IPS DF 6.9 (cell line): ENCODE measurements around the gene BLM.
A peak's percentile ranks its signal among the peaks of the same experiment; 100 is the strongest.
"Not testable (repeated sequence)": the region's sequence is repeated elsewhere in the genome, so short reads cannot be mapped to it uniquely, and the experiment has no call there.

ENCODE experiments used
- DNase-seq: peaks from one replicate; pipeline ENCODE4 v3.0.0-alpha.2; 2013; ENCODE audit warnings: low read depth, low spot score
- H3K27ac ChIP-seq: one replicate; pipeline ENCODE4 v1.5.1; 2013; ENCODE audit warnings: low read length, control low read depth
- H3K27me3 ChIP-seq: 2 replicates; pipeline ENCODE4 v1.6.1; 2013; ENCODE audit warnings: mild to moderate bottlenecking, low read length; ENCODE audit not compliant: control insufficient read depth, insufficient read depth
- H3K36me3 ChIP-seq: 2 replicates; pipeline ENCODE4 v1.6.1; 2013; ENCODE audit warnings: low read length; ENCODE audit not compliant: control insufficient read depth, insufficient read depth
- H3K4me1 ChIP-seq: 2 replicates; pipeline ENCODE4 v1.6.1; 2013; ENCODE audit warnings: low read length; ENCODE audit not compliant: control insufficient read depth, insufficient read depth
- H3K4me3 ChIP-seq: 2 replicates; pipeline ENCODE4 v1.5.1; 2013; ENCODE audit warnings: mild to moderate bottlenecking, low read length
- H3K9me3 ChIP-seq: 2 replicates; pipeline ENCODE4 v1.6.1; 2013; ENCODE audit warnings: low read length, inconsistent platforms; ENCODE audit not compliant: control insufficient read depth, insufficient read depth
- WGBS: extraction: QIAGEN DNeasy Blood & Tissue Kit; methylation state at CpG from one replicate; pipeline ENCODE4 v1.1.7; 2013; ENCODE audit warnings: mixed read lengths, missing lambda C conversion rate; ENCODE audit not compliant: insufficient read length, insufficient coverage; 5-methylcytosine and 5-hydroxymethylcytosine counted together

Gene BLM

GRCh38 chr15:90716976-90717821, at the start of gene BLM:
Gene BLM, plus strand, starts transcription at chr15:90717346. Its CDS starts 30,047 bp downstream, at chr15:90747393.
- no peaks in the 10 kb centered on the region for H3K9me3 ChIP-seq
- no CpG with 5 or more reads among the region's 65 CpGs for WGBS
- H3K27ac ChIP-seq = no peak within 1 kb of the TSS
- peak within 1 kb of the TSS; percentile 96 for H3K4me3 ChIP-seq
- no peaks in the 10 kb centered on the region for H3K4me1 ChIP-seq
- peak; percentile 92 for DNase-seq
- H3K36me3 ChIP-seq = no peaks in the 10 kb centered on the region
- no peaks in the 10 kb centered on the region for H3K27me3 ChIP-seq

DNA sequence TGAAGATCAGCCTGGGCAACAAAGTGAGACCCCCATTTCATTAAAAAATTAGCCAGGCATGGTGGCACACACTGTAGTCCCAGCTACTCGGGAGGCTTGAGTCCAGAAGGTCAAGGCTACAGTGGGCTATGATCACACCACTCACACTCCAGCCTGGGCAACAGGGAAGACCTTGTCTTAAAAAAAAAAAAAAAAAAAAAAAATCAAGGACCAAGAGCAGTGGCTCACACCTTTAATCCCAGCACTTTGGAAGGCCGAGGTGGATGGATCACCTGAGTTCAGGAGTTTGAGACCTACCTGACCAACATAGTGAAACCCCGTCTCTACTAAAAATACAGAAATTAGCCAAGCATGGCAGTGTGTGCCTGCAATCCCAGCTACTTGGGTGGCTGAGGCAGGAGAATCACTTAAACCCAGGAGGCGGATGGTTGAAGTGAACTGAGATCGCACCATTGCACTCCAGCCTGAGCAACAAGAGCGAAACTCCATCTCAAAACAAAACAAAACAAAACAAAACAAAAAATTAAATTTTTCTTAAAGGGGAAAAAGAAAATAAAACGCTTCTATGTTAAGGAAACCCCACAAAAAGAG, 49.3 kb upstream of the BLM start:
- H3K27me3 ChIP-seq = not testable (repeated sequence)

GRCh38 chr15:90670631-90671030, 46.5 kb upstream of the BLM start:
- not testable (repeated sequence) for H3K27ac ChIP-seq, H3K36me3 ChIP-seq, DNase-seq, H3K4me1 ChIP-seq, H3K9me3 ChIP-seq, H3K27me3 ChIP-seq, H3K4me3 ChIP-seq
- WGBS = no CpG with 5 or more reads among the region's 8 CpGs

More for the DNA sequence above, 49.3 kb upstream of the BLM start:
- WGBS = no CpG with 5 or more reads among the region's 7 CpGs
- H3K36me3 ChIP-seq, H3K4me1 ChIP-seq, DNase-seq, H3K9me3 ChIP-seq, H3K27ac ChIP-seq, H3K4me3 ChIP-seq: not testable (repeated sequence)

DNA sequence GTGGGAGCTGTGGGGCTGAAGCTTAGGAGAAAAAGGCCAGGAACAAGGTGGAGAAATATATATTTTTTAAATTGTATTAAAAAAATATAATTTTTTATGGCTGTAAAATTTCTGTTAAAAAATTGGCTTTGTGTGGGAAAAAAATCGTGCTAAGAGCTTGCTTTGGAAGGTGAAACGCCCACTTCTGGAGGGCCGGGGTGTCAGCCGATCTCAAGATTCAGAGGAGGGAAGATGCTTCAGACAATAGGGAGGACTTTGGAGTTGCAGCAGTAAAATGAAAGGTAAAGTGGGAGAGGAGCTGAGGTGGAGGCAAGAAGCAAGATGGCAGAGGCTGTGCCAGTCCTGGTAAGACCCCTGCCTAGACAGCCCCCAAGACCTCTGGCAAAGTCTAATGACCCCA, 45.9 kb upstream of the BLM start:
- no peaks in the 10 kb centered on the region for H3K9me3 ChIP-seq
- DNase-seq = no peak
- 100% methylated on average over 1 of the region's 4 CpGs for WGBS
- no peaks in the 10 kb centered on the region for H3K36me3 ChIP-seq
- no peaks in the 10 kb centered on the region for H3K27me3 ChIP-seq
- H3K4me3 ChIP-seq = no peak overlapping the region
- H3K4me1 ChIP-seq = no peaks in the 10 kb centered on the region
- H3K27ac ChIP-seq = no peak overlapping the region

- H3K4me3 ChIP-seq, H3K9me3 ChIP-seq, H3K36me3 ChIP-seq, H3K27me3 ChIP-seq, H3K4me1 ChIP-seq, DNase-seq, H3K27ac ChIP-seq: not testable (repeated sequence)
- WGBS = no CpG with 5 or more reads among the region's 10 CpGs
Observed at GRCh38 chr15:90673357-90673756, 43.8 kb upstream of the BLM start.

DNA sequence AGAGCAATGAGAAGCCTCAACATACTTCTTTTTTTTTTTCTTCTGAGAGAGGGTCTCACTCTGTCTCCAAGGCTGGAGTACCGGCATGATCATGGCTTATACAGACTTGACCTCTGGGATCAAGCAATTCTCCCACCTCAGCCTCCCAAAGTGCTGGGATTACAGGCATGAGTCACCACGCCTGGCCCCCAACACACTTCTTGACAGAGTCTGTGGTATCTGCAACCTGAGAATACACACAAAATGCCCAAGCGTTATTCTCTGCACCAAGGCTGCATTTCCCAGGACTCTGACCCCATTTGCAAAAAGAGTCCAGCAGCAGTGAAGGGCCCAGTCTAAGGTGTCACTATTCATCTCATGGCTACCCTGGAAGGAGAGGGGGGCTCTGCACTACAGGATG, 42.7 kb upstream of the BLM start:
- H3K27ac ChIP-seq = no peak overlapping the region
- DNase-seq = no peak
- no peaks in the 10 kb centered on the region for H3K9me3 ChIP-seq
- no CpG with 5 or more reads among the region's 3 CpGs for WGBS
- H3K27me3 ChIP-seq = no peaks in the 10 kb centered on the region
- no peaks in the 10 kb centered on the region for H3K36me3 ChIP-seq
- no peak overlapping the region for H3K4me3 ChIP-seq
- H3K4me1 ChIP-seq = no peaks in the 10 kb centered on the region

DNA sequence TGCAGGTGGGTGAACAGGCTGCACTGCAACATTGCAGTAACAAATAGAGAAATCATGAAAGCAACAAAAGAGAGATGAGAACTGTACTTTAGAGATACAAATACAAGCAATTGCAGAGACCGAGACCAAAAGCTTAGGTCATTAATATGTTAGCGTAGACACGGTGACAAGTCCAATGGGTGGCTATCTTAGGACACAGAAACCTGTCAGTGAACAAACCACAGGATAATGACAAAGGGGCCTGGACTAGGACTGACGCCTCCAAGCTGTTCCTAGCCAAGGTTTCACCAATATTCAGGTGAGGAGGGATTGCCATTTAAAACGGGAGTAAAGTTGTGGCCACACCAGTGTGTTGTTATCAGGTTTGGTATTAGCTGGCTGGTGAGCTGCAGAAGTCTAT, 41.7 kb upstream of the BLM start:
- H3K4me1 ChIP-seq = no peaks in the 10 kb centered on the region
- H3K27ac ChIP-seq = no peak overlapping the region
- no CpG with 5 or more reads among the region's 5 CpGs for WGBS
- no peak overlapping the region for H3K4me3 ChIP-seq
- no peak for DNase-seq
- H3K9me3 ChIP-seq = no peaks in the 10 kb centered on the region
- no peaks in the 10 kb centered on the region for H3K36me3 ChIP-seq
- no peaks in the 10 kb centered on the region for H3K27me3 ChIP-seq

DNA sequence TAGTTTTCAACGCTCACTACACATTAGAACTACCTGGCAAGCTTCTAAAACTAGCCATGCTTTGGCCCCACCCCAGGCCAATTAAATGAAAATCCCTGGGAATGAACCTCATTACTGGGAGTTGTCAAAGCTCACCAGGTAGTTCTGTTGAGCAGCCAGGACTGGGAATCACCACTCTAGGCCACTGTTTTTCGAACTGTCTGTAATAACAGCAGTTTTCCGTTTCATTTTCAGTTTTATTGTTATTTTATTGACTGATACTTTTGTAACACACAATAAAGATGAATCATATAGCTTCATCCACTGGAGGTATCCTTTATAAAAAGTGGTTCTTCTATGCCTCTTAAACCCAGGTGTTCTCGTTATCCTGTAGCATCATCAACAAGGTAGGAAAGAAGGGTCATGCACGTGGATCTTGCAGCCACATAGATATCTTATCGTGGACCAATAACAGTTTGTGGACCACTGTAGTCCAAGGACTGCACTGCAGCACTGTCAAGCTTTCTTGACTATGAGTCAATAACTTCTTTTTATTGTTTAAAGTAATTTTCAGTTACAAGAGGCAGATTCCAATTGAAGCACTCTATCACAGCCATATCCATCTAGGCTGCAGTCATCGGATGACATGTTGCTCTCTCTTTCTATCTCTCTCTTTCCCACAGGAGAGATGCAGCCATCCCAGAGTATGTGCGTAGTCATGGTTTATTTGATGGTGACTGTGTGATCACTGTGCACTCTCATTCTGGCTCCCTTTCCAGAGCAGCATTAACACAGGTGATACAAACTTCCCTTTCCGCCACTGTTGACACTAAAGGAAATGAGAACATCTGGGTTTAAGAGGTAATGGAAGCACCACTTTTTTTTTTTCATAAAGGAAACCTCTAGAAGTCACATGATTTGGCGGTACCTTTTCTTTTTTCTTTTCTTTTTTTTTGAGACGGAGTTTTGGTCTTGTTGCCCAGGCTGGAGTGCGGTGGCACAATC, 39.0 kb upstream of the BLM start:
- Histone ChIP-seq H3K4me3 (no peak overlapping the region), H3K36me3 (no peaks in the 10 kb centered on the region), H3K9me3 (no peaks in the 10 kb centered on the region), H3K4me1 (no peaks in the 10 kb centered on the region), H3K27ac (no peak overlapping the region), H3K27me3 (no peaks in the 10 kb centered on the region)
- DNase-seq = no peak
- WGBS = no CpG with 5 or more reads among the region's 12 CpGs

GRCh38 chr15:90679959-90680358, 37.2 kb upstream of the BLM start:
- Histone ChIP-seq H3K9me3 (no peaks in the 10 kb centered on the region), H3K27ac (no peak overlapping the region), H3K27me3 (no peaks in the 10 kb centered on the region), H3K4me1 (no peaks in the 10 kb centered on the region), H3K36me3 (no peaks in the 10 kb centered on the region), H3K4me3 (no peak overlapping the region)
- no CpG with 5 or more reads among the region's 3 CpGs for WGBS
- no peak for DNase-seq

DNA sequence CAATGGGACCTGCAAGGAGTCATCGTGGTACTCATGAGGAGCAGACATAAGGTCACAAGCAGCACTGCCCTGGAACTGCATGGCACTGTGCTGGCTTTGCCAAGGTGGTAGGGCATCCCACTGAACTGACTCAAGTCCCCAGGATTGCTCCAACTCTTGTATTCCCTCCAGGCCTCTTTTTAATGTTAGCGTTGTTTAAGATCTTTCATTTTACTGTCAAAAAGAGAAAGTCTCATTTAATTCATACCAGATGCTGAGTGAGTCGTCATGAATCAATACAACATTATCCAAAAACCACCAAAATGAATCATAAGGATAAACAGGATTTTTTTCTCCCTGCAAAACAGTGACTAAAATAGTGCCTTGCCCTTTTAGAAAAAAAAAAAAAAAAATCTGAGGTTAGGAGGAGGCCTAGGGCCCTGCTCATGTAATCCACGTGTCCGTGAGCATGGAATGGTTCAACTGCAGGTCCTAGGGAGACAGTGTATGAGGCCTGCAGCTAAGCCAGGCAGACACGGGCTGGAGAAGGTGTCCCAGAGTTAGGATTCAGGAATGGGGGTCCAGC, 36.7 kb upstream of the BLM start:
- H3K27ac ChIP-seq = no peak overlapping the region
- DNase-seq = no peak

More for the DNA sequence above, 36.7 kb upstream of the BLM start:
- no peak overlapping the region for H3K4me3 ChIP-seq
- no peaks in the 10 kb centered on the region for H3K9me3 ChIP-seq
- no CpG with 5 or more reads among the region's 6 CpGs for WGBS
- no peaks in the 10 kb centered on the region for H3K27me3 ChIP-seq
- H3K36me3 ChIP-seq = no peaks in the 10 kb centered on the region
- H3K4me1 ChIP-seq = no peaks in the 10 kb centered on the region
